ENCODE results near the gene SLC9A2. TPM values are rescaled to one million over a fixed set of nuclear protein-coding genes. Genes with fewer than 3 reads are reported as not detected.

Gene SLC9A2
- total RNA-seq, 1 donor from 2014 or later = 10.0 TPM

GRCh38 chr2:102753563-102754159, 134.3 kb downstream of the SLC9A2 start:
- Mint-ChIP-seq H3K36me3 (no peaks in the 10 kb centered on the region), H3K27ac (no peak overlapping the region), H3K9me3 (no peaks in the 10 kb centered on the region), H3K4me3 (no peak overlapping the region), H3K27me3 (no peaks in the 10 kb centered on the region), H3K4me1 (ENCODE audit: unreplicated experiment) (no peaks in the 10 kb centered on the region)
- DNase-seq (ENCODE audit: extremely low spot score, unreplicated experiment) = no peak
- peak; percentile 92 for TF ChIP-seq CTCF (conservative IDR thresholded peaks at IDR 0.05)

- Mint-ChIP-seq H3K4me1 (ENCODE audit: unreplicated experiment) (no peaks in the 10 kb centered on the region), H3K4me3 (no peak overlapping the region), H3K27me3 (no peaks in the 10 kb centered on the region), H3K9me3 (no peaks in the 10 kb centered on the region), H3K36me3 (no peaks in the 10 kb centered on the region), H3K27ac (no peak overlapping the region)
- TF ChIP-seq CTCF (conservative IDR thresholded peaks at IDR 0.05) = no peak
- no peak for DNase-seq (ENCODE audit: extremely low spot score, unreplicated experiment)
Measured at GRCh38 chr2:102754456-102755145, 135.2 kb downstream of the SLC9A2 start.

- no peak for DNase-seq (ENCODE audit: extremely low spot score, unreplicated experiment)
- Mint-ChIP-seq H3K4me1 (ENCODE audit: unreplicated experiment) (no peaks in the 10 kb centered on the region), H3K27ac (no peak overlapping the region), H3K27me3 (no peaks in the 10 kb centered on the region), H3K36me3 (no peaks in the 10 kb centered on the region), H3K9me3 (no peaks in the 10 kb centered on the region), H3K4me3 (no peak overlapping the region)
- no peak for TF ChIP-seq CTCF (conservative IDR thresholded peaks at IDR 0.05)
Measured at GRCh38 chr2:102755284-102755683, 135.9 kb downstream of the SLC9A2 start.

- no peaks in the 10 kb centered on the region for H3K9me3 Mint-ChIP-seq
- H3K4me3 Mint-ChIP-seq = no peak overlapping the region
- no peaks in the 10 kb centered on the region for H3K36me3 Mint-ChIP-seq
- no peak for DNase-seq (ENCODE audit: extremely low spot score, unreplicated experiment)
- no peaks in the 10 kb centered on the region for H3K4me1 Mint-ChIP-seq (ENCODE audit: unreplicated experiment)
- TF ChIP-seq CTCF (conservative IDR thresholded peaks at IDR 0.05) = no peak
- no peak overlapping the region for H3K27ac Mint-ChIP-seq
- H3K27me3 Mint-ChIP-seq = no peaks in the 10 kb centered on the region
Measured at GRCh38 chr2:102758439-102758838, 139.1 kb downstream of the SLC9A2 start.

Other genes with a start within 250 kb of the SLC9A2 start
- gene IL18RAP, start 196.4 kb upstream of the SLC9A2 start, total RNA-seq (ENCODE audit: low replicate concordance) = 1.2 and 2.5 TPM in 2 replicates
- gene SLC9A4, start 146.3 kb upstream of the SLC9A2 start, total RNA-seq (ENCODE audit: low replicate concordance) = 3.1 and 7.9 TPM in 2 replicates
- gene TMEM182, start 142.5 kb downstream of the SLC9A2 start, total RNA-seq (ENCODE audit: low replicate concordance) = 4.2 and 5.8 TPM in 2 replicates